Sigmoid colon (tissue), 7 donors: ENCODE measurements around the gene CEP112. TPM values are rescaled to one million over a fixed set of nuclear protein-coding genes. Genes with fewer than 3 reads are reported as not detected.
A peak's percentile ranks its signal among the peaks of the same experiment; 100 is the strongest.

ENCODE experiments used
- DNase-seq: peaks from one replicate; pipeline ENCODE4 v3.0.0-alpha.2; 2019
- H3K27ac ChIP-seq, 4 donors: fragments of 200-600 bp; sonication (generic); one replicate each; pipeline ENCODE4 v1.5.1; 2016 to 2019; ENCODE audit warnings: mild to moderate bottlenecking in 1 of 4
- H3K27me3 ChIP-seq, 3 donors: fragments of 200-600 bp; sonication (generic); one replicate each; pipeline ENCODE4 v1.5.1; 2019; ENCODE audit warnings: mild to moderate bottlenecking in 1 of 3
- H3K36me3 ChIP-seq, 4 donors: fragments of 200-600 bp; sonication (generic); one replicate each; pipeline ENCODE4 v1.5.1; 2016 to 2019
- H3K4me1 ChIP-seq, 4 donors: fragments of 200-600 bp; sonication (generic); one replicate each; pipeline ENCODE4 v1.5.1; 2017 to 2019
- H3K4me3 ChIP-seq, 4 donors: fragments of 200-600 bp; sonication (generic); one replicate each; pipeline ENCODE4 v1.5.1; 2017 to 2019; ENCODE audit warnings: mild to moderate bottlenecking in 2 of 4, moderate library complexity in 1 of 4
- H3K9me3 ChIP-seq, 4 donors: fragments of 200-600 bp in 3 of 4; sonication (generic) in 3 of 4; one replicate each; pipeline versions ENCODE4 v1.5.1 to v1.6.1; 2013 to 2019
- CTCF ChIP-seq, 4 experiments: fragments of 450-650 bp in 3 of 4; fragments of 200-600 bp in 1 of 4; IDR thresholded peaks; one replicate each; pipeline ENCODE4 v1.5.1; 2016 to 2019; ENCODE audit warnings: antibody characterized with exemption in 4 of 4, mild to moderate bottlenecking in 3 of 4, moderate library complexity in 2 of 4
- EP300 ChIP-seq, 4 donors: sonication (generic); formaldehyde crosslinking; IDR thresholded peaks; one replicate each; pipeline ENCODE4 v1.6.1; 2017; ENCODE audit warnings: antibody characterized with exemption in 4 of 4
- POLR2A ChIP-seq, 2 donors: fragments of 450-650 bp; IDR thresholded peaks; one replicate each; pipeline ENCODE4 v1.6.1; 2016; ENCODE audit warnings: antibody characterized with exemption in 2 of 2, mild to moderate bottlenecking in 2 of 2, moderate library complexity in 2 of 2
- POLR2AphosphoS5 ChIP-seq, 4 donors: sonication (generic); formaldehyde crosslinking; IDR thresholded peaks; one replicate each; pipeline ENCODE4 v1.6.1; 2017; ENCODE audit warnings: antibody characterized with exemption in 4 of 4
- WGBS, 2 donors: extraction: QIAGEN DNeasy Blood & Tissue Kit; methylation state at CpG; one replicate each; pipeline ENCODE4 v1.1.7; 2013; 5-methylcytosine and 5-hydroxymethylcytosine counted together
- intact Hi-C: fragments of 100-400 bp; cut with DNase I; formaldehyde crosslinking; loops from one replicate; pipeline ENCODE4 v1.15.1; 2023
- polyA plus RNA-seq, 3 donors: library from polyadenylated mRNA; stranded (reverse); fragments of 200-250 nt; gene quantifications; one replicate each; pipeline ENCODE4 v1.2.3, GENCODE V29; 2013
- total RNA-seq, 4 donors: library from RNA; depleted of rRNA; stranded (reverse); fragments of >200 nt; gene quantifications; one replicate each; pipeline ENCODE4 v1.1.0, GENCODE V29; 2016
- donor health status: healthy with polysubstance abuse.
- donor health status: Bipolar disorder and iron deficiency.
- donor health status: healthy.

The CEP112 gene
- total and polyA plus RNA-seq, 7 donors, result 0.92 to 29.1 (median 15.1) TPM

GRCh38 chr17:65664266-65664665 lies 527.7 kb downstream of the CEP112 start:
- TF ChIP-seq POLR2A (IDR thresholded peaks at IDR 0.05), result no peak
- no peak for TF ChIP-seq CTCF (IDR thresholded peaks at IDR 0.05)
- TF ChIP-seq EP300 (IDR thresholded peaks at IDR 0.05), result no peak
- TF ChIP-seq POLR2AphosphoS5 (IDR thresholded peaks at IDR 0.05), result no peak
- no peaks in the 10 kb centered on the region for H3K27me3 ChIP-seq
- H3K27ac ChIP-seq, result peak overlapping the region in 1 of 4 donors; percentile 57
- no peaks in the 10 kb centered on the region for H3K9me3 ChIP-seq
- intact Hi-C loops, result no loop called here
- 91 to 94% methylated on average over 4 of the region's 4 CpGs for WGBS, 2 donors
- no peak overlapping the region for H3K4me3 ChIP-seq
- DNase-seq, result no peak
- no peaks in the 10 kb centered on the region for H3K4me1 ChIP-seq
- no peaks in the 10 kb centered on the region for H3K36me3 ChIP-seq

- Histone ChIP-seq H3K36me3 (no peaks in the 10 kb centered on the region), H3K4me1 (no peaks in the 10 kb centered on the region), H3K27me3 (no peaks in the 10 kb centered on the region), H3K4me3 (no peak overlapping the region), H3K27ac (no peak overlapping the region), H3K9me3 (no peaks in the 10 kb centered on the region)
- WGBS, 2 donors, result 91 to 97% methylated on average over 1 of the region's 1 CpG
- TF ChIP-seq POLR2A (IDR thresholded peaks at IDR 0.05) (no peak), EP300 (IDR thresholded peaks at IDR 0.05) (no peak), POLR2AphosphoS5 (IDR thresholded peaks at IDR 0.05) (no peak), CTCF (IDR thresholded peaks at IDR 0.05) (no peak)
- no peak for DNase-seq
- intact Hi-C loops, result no loop called here
Measured at GRCh38 chr17:65662196-65662595, 529.7 kb downstream of the CEP112 start.

- TF ChIP-seq POLR2AphosphoS5 (IDR thresholded peaks at IDR 0.05) (no peak), EP300 (IDR thresholded peaks at IDR 0.05) (no peak), CTCF (IDR thresholded peaks at IDR 0.05) (no peak), POLR2A (IDR thresholded peaks at IDR 0.05) (no peak)
- intact Hi-C loops, result no loop called here
- Histone ChIP-seq H3K4me1 (no peaks in the 10 kb centered on the region), H3K36me3 (no peaks in the 10 kb centered on the region), H3K4me3 (no peak overlapping the region), H3K27me3 (no peaks in the 10 kb centered on the region), H3K27ac (no peak overlapping the region), H3K9me3 (no peaks in the 10 kb centered on the region)
- WGBS, 2 donors, result 93 to 95% methylated on average over 2 of the region's 2 CpGs
- DNase-seq, result no peak
Measured at GRCh38 chr17:65660947-65661346, 531.0 kb downstream of the CEP112 start.

- Histone ChIP-seq H3K4me3 (no peak overlapping the region), H3K27me3 (no peaks in the 10 kb centered on the region), H3K4me1 (no peaks in the 10 kb centered on the region), H3K27ac (no peak overlapping the region), H3K36me3 (no peaks in the 10 kb centered on the region), H3K9me3 (no peaks in the 10 kb centered on the region)
- DNase-seq, result no peak
- 81 to 93% methylated on average over 1 of the region's 1 CpG for WGBS, 2 donors
- TF ChIP-seq POLR2A (IDR thresholded peaks at IDR 0.05) (no peak), EP300 (IDR thresholded peaks at IDR 0.05) (no peak), CTCF (IDR thresholded peaks at IDR 0.05) (no peak), POLR2AphosphoS5 (IDR thresholded peaks at IDR 0.05) (no peak)
- intact Hi-C loops, result no loop called here
Measured at GRCh38 chr17:65660078-65660477, 531.9 kb downstream of the CEP112 start.

GRCh38 chr17:65659512-65659911 lies 532.4 kb downstream of the CEP112 start:
- TF ChIP-seq POLR2A (IDR thresholded peaks at IDR 0.05) (no peak), EP300 (IDR thresholded peaks at IDR 0.05) (no peak), POLR2AphosphoS5 (IDR thresholded peaks at IDR 0.05) (no peak), CTCF (IDR thresholded peaks at IDR 0.05) (no peak)
- no peak for DNase-seq
- no peaks in the 10 kb centered on the region for H3K27me3 ChIP-seq
- no peaks in the 10 kb centered on the region for H3K36me3 ChIP-seq
- H3K4me3 ChIP-seq, result no peak overlapping the region
- H3K4me1 ChIP-seq, result no peaks in the 10 kb centered on the region
- intact Hi-C loops, result no loop called here
- WGBS, 2 donors, result 93% methylated on average over 4 of the region's 4 CpGs
- no peaks in the 10 kb centered on the region for H3K9me3 ChIP-seq
- no peak overlapping the region for H3K27ac ChIP-seq
